Epithelial cell of proximal tubule (primary cell): ENCODE measurements around the gene UGT1A8. TPM values are rescaled to one million over a fixed set of nuclear protein-coding genes. Genes with fewer than 3 reads are reported as not detected.

Experiments used
- DNase-seq: peaks from one replicate; pipeline ENCODE4 v3.0.0-alpha.2; 2011; ENCODE audit warnings: low read depth
- H3K4me3 ChIP-seq: 2 replicates; pipeline ENCODE4 v1.5.1; 2011; ENCODE audit warnings: low read depth, mild to moderate bottlenecking, low read length
- total RNA-seq: library from RNA; depleted of rRNA; stranded (reverse); fragments of >200 nt; gene quantifications from 2 replicates; pipeline ENCODE4 v1.2.3, GENCODE V29; 2015
- TF ChIP-seq, protein P1 (sequence below): conservative IDR thresholded peaks from 2 replicates; pipeline ENCODE4 v1.5.1; 2012; ENCODE audit warnings: low read depth, mild to moderate bottlenecking, low read length

Gene UGT1A8
- total RNA-seq, 1 donor from 2014 or later, result not detected

DNA sequence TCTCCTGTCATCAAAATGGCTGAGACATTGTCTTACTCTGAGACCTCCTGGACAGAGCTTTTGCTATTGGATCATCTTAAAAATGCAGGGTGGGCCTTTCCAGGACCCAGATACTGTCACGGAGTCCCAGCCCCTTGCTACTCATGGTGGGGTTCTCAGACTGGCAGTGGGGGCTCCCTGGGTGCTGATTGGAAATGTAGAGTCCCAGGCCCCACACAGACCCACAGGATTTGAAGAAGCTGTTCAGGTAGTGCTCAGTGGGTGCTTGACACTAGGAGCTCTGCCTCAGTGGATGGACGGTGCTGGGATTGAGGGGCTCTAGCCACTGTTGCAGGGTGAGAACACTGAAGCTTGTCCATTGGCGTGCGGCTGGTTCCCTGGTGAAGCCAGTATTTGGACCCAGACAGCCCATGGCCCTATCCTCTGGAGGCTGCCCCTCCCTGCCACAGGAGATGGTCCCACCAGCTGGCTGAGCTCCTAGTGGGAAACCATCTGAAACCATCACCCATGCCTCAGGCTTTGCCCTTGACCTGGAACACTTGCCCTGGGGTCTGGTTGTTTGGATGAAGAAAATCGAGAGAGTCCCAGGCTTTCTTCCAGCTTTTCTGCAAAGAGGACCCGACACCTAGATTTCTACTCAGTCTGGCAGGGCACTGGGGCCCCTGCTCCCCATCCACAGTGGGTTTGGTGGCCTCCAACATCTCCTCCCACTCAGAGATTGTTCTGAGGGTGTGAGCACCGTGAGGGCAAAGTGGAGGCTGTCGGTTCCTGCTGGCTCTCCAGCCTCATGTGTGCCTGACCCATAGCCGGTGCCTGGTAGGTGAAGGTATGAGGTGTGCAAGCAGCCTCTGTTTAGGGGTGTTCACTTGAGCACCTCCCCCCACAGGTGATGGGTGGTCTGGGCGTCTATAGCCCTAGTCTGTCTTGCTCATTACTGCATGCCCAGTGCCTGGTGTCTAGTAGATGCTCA lies 190.8 kb downstream of the UGT1A8 start:
- no peak overlapping the region for H3K4me3 ChIP-seq
- no peak for DNase-seq
- TF ChIP-seq, protein P1, sequence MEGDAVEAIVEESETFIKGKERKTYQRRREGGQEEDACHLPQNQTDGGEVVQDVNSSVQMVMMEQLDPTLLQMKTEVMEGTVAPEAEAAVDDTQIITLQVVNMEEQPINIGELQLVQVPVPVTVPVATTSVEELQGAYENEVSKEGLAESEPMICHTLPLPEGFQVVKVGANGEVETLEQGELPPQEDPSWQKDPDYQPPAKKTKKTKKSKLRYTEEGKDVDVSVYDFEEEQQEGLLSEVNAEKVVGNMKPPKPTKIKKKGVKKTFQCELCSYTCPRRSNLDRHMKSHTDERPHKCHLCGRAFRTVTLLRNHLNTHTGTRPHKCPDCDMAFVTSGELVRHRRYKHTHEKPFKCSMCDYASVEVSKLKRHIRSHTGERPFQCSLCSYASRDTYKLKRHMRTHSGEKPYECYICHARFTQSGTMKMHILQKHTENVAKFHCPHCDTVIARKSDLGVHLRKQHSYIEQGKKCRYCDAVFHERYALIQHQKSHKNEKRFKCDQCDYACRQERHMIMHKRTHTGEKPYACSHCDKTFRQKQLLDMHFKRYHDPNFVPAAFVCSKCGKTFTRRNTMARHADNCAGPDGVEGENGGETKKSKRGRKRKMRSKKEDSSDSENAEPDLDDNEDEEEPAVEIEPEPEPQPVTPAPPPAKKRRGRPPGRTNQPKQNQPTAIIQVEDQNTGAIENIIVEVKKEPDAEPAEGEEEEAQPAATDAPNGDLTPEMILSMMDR, result no peak

DNA sequence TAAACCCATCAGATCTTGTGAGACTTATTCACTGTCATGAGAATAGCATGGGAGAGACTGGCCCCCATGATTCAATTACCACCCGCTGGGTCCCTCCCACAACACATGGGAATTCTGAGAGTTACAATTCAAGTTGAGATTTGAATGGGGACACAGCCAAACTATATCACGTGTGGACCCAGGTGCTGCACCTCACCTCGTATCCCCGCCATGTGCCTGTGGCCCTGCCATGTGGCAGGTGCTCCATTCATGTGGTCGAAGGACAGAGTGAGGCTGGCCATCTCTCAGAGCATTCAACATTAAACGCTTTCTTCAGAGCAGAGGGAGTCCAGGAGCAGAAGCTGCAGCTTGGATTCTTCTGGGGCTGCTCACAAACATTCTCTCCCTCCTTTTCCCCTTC lies 193.0 kb downstream of the UGT1A8 start:
- no peak overlapping the region for H3K4me3 ChIP-seq
- TF ChIP-seq, protein P1, result no peak
- DNase-seq, result no peak

DNA sequence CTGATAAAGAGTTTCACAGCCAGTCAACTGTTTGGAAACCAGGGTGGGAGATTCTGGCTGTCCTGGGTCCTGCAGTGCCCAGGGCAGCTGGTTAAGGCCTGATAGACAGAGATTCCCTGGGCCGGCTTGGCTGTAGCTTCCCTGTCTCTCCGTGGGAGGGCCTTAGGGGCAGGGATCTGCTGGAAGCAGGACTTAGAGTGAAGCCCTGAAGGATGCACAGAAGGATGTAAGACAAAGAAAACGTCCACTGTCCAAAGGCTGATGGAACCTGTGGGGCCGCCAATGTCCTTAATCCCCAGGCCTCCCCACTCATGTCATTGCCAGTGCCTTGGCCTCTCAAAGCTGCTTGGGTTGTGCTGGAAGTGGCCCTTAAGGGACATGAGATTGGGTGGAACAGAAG lies 193.7 kb downstream of the UGT1A8 start:
- TF ChIP-seq, protein P1, result no peak
- H3K4me3 ChIP-seq, result no peak overlapping the region
- DNase-seq, result no peak

DNA sequence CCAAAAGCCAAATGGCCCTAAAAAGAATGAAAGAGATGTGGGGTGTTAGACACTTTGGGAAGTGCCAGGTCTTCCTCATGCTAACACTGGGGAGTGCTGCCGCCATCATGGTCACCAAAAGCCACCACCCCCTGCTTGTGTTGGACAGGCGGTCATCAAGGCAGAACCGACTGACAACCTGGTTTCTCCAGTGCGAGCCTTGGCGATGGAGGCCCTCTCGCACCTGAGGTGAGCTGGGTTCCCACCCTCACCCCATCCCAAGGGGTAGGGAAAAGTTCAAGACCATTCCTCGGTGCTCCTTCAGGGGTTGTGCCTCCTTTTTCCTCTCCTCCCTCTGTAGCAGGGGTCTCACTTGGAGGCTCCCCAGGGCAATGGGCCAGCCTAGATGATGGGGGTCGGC lies 194.3 kb downstream of the UGT1A8 start:
- no peak for DNase-seq
- TF ChIP-seq, protein P1, result no peak
- H3K4me3 ChIP-seq, result no peak overlapping the region

DNA sequence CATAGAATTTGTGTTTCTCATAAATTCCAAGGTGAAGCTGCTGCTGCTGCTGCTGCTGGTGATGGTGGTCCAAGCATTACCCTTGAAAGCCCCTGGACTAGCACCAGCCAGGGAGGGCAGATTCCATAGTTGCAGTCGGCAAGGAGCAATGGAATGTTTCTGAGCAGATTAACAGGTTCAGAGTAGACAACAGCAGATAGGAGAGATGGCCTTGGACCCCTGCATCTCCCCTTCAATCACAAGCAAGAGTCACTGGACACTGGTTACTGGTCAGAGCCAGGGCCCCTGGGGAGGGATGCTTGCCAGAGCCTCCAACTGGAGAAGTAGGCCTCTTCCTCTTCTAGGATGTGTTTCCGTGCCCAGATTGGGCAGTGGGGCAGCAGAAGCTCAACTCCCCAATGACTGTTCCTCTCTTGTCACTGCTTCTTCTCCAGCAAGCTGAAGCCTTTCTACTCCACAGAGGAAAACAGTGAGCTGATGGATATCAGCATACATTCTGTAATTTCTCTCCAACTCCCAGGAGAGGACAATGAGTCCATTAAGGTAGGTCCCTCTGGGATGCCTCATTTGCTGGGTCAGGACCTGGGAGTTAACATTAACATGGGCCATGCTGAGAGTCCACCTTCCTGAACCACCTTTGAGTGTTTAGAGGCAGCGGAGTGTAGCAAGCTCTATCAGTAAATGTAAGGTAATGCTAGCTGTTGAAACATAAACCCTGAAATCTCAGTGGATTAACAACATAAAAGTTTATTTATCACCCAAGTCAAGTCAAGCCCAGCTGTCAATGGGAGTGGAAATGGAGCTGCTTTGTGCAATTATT lies 196.0 kb downstream of the UGT1A8 start:
- no peak for DNase-seq
- H3K4me3 ChIP-seq, result no peak overlapping the region
- TF ChIP-seq, protein P1, result no peak

DNA sequence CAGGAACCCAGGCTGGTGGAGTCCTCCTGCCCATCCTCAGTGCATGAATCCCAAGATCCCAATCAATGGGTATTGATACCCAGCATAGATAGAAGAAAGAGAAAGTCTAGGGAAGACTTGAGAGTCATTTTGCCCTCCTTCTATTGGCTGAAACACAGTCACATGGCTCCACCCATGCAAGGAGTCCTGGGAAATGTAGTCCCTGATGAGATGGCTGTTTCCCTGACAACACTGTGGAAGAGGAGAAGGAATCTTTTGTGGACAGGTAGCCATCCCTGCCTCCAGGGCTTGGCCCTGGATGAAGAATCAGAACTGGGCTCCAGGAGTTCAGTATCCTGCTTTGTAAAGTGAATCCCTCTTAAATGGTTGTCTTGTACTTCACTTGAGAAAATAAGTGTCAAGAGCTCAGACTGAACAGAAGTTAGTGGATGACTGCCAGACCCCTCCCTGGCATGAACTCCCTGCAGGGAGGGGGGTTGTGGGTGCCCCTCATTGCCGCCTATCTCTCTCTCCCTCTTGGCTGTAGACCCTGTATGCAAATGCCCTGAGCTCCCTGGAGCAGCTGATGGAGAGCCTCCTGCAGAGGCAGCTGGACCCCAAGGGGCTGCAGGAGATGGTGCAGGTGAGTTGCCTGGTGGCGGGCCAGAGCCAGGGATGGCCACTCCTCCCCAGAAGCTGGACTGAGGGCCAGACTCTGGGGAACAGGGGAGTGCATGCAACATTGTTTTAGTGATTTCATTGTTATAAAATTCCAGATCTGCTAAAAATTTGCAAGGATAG lies 196.8 kb downstream of the UGT1A8 start:
- TF ChIP-seq, protein P1, result no peak
- H3K4me3 ChIP-seq, result no peak overlapping the region
- DNase-seq, result no peak
